Measurements from ENCODE around the gene RHCG.

RHCG gene

GRCh38 chr15:89496155-89497098 lies at the start of gene RHCG:
Gene RHCG, minus strand, starts transcription at chr15:89496583. Its CDS starts 39 bp downstream, at chr15:89496544.
- no peak for DNase-seq

GRCh38 chr15:89543389-89543788 lies 47.0 kb upstream of the RHCG start:
- no peak for DNase-seq

GRCh38 chr15:89542369-89542768 lies 46.0 kb upstream of the RHCG start:
- no peak for DNase-seq

GRCh38 chr15:89539027-89539426 lies 42.6 kb upstream of the RHCG start:
- no peak for DNase-seq

- no peak for DNase-seq
Observed at GRCh38 chr15:89533861-89534544, 37.6 kb upstream of the RHCG start.

GRCh38 chr15:89531796-89532537 lies 35.6 kb upstream of the RHCG start:
- no peak for DNase-seq

GRCh38 chr15:89530976-89531375 lies 34.6 kb upstream of the RHCG start:
- DNase-seq: no peak

- DNase-seq: no peak
Observed at GRCh38 chr15:89528757-89529352, 32.5 kb upstream of the RHCG start.

GRCh38 chr15:89526601-89527441 lies 30.4 kb upstream of the RHCG start:
- DNase-seq: no peak

GRCh38 chr15:89526181-89526580 lies 29.8 kb upstream of the RHCG start:
- no peak for DNase-seq

GRCh38 chr15:89524184-89524583 lies 27.8 kb upstream of the RHCG start:
- DNase-seq: no peak

- DNase-seq: no peak
Observed at GRCh38 chr15:89523101-89523500, 26.7 kb upstream of the RHCG start.

- DNase-seq: no peak
Observed at GRCh38 chr15:89521605-89522004, 25.2 kb upstream of the RHCG start.

GRCh38 chr15:89515477-89515876 lies 19.1 kb upstream of the RHCG start:
- DNase-seq: no peak

- no peak for DNase-seq
Observed at GRCh38 chr15:89514596-89515406, 18.4 kb upstream of the RHCG start.

GRCh38 chr15:89514186-89514585 lies 17.8 kb upstream of the RHCG start:
- DNase-seq: no peak

- DNase-seq: no peak
Observed at GRCh38 chr15:89513284-89513683, 16.9 kb upstream of the RHCG start.

- DNase-seq: no peak
Observed at GRCh38 chr15:89512631-89513030, 16.2 kb upstream of the RHCG start.

GRCh38 chr15:89506026-89506686 lies 9.8 kb upstream of the RHCG start:
- DNase-seq: no peak

GRCh38 chr15:89504166-89504565 lies 7.8 kb upstream of the RHCG start:
- DNase-seq: no peak
